MG63 (cell line): Measurements from ENCODE around the gene PALMD. TPM values are rescaled to one million over a fixed set of nuclear protein-coding genes. Genes with fewer than 3 reads are reported as not detected.

Experiments used
- DNase-seq: peaks from one replicate; pipeline ENCODE4 v3.0.0-alpha.2; 2020
- H3K27me3 ChIP-seq: fragments of 250-450 bp; sonication (Bioruptor Pico); 2 replicates; pipeline ENCODE4 v1.5.1; 2020; ENCODE audit warnings: mild to moderate bottlenecking, moderate library complexity
- H3K36me3 ChIP-seq: fragments of 250-450 bp; sonication (Bioruptor Pico); 2 replicates; pipeline ENCODE4 v1.5.1; 2020; ENCODE audit warnings: mild to moderate bottlenecking, moderate library complexity
- H3K4me3 ChIP-seq: fragments of 250-450 bp; sonication (Bioruptor Pico); 2 replicates; pipeline ENCODE4 v1.5.1; 2020; ENCODE audit warnings: mild to moderate bottlenecking, moderate library complexity
- H3K9me3 ChIP-seq: fragments of 250-450 bp; sonication (Bioruptor Pico); 2 replicates; pipeline ENCODE4 v1.5.1; 2020; ENCODE audit warnings: mild to moderate bottlenecking, moderate library complexity
- total RNA-seq: library from RNA; depleted of rRNA; stranded (reverse); fragments of >200 nt; shearing (Covaris generic); gene quantifications from 2 replicates; pipeline ENCODE4 v1.2.3, GENCODE V29; 2014; ENCODE audit warnings: low replicate concordance

PALMD gene
- total RNA-seq, 1 experiment from 2014 or later: 2.5 TPM

DNA sequence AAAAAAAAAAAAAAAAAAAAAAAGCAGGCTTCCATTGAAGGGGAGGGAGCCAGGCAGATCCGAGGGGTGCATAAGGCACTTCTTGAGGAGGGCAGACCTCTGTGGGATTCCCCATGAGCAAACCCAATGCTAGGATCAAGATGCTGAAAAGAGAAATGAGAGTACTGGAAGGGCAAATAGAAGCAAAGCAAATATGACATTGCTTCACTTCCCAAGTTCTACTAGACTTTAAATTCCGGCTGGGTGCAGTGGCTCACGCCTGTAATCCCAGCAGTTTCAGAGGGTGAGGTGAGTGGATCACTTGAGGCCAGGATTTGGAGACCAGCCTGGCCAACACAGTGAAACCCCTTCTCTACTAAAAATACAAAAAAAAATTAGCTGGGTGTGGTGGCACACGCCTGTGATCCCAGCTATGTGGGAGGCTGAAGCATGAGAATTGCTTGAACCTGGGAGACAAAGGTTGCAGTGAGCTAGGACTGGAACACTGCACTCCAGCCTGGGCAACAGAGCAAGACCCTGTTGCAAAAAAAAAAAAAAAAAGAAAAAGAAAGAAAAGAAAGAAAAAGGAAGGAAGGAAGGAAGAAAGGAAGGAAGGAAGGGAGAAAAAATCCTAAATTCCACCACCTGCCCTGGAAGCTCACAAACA lies 23.1 kb upstream of the PALMD start:
- H3K4me3 ChIP-seq: no peak overlapping the region
- no peak for DNase-seq
- no peaks in the 10 kb centered on the region for H3K9me3 ChIP-seq
- H3K27me3 ChIP-seq: no peaks in the 10 kb centered on the region
- H3K36me3 ChIP-seq: no peaks in the 10 kb centered on the region

DNA sequence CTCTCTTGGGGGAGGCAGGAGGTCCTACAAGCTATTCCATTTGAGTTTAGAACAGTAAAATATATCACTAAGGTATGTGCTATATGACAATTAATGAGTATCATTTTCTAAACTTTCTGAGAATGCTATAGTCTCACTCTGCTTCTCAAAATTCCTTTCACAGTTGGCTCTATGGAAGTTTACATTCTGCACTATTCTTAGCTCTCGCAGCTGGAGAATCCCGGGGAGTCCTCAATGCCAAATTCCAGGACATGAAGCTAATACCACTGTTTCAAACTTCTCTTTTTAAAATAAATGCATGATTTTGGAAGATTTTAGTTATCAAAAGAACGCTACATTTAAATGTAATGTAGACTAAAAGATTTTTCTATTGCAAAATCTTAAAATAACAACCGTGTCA lies 22.4 kb upstream of the PALMD start:
- H3K9me3 ChIP-seq: no peaks in the 10 kb centered on the region
- H3K27me3 ChIP-seq: no peaks in the 10 kb centered on the region
- no peaks in the 10 kb centered on the region for H3K36me3 ChIP-seq
- no peak overlapping the region for H3K4me3 ChIP-seq
- no peak for DNase-seq

DNA sequence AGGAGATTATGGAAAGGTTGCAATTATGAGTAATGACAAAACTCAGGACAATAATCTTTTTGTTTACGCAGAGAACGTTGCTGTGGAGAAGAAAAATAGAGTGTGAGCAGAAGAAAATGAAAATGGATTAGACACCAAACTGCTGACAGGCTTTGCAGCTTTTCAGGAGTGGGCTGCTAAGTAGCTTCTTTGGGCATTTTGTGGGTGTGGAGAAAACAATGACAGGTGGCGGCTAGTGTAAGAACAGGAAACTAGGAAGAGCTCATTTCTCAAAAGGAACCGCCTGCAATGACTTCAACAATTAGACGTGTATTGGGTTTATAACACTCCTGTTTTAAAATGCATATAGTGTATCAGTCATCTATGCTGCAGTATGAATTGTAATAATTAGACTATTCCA lies 18.3 kb upstream of the PALMD start:
- Histone ChIP-seq H3K9me3 (no peaks in the 10 kb centered on the region), H3K36me3 (no peaks in the 10 kb centered on the region), H3K27me3 (no peaks in the 10 kb centered on the region), H3K4me3 (no peak overlapping the region)
- DNase-seq: no peak

DNA sequence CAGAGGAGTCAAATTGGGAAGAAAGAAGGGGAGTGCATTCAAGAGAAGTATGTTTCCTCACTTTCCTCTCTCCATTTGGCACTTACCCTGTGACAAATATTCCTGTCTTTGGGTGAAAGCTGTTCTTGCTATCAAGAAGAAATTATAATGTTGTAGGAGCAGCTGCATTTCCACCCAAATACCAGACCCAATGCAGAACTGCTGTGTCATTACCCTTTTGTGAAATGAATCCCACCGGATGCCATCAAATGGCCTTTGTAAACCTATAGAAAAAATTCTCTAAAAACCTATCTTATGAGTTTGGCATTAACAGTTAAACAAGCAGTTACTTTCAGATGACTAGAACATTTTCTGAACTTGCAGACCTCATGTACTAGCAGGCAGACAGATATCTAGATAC lies 16.7 kb upstream of the PALMD start:
- H3K27me3 ChIP-seq: no peaks in the 10 kb centered on the region
- no peak overlapping the region for H3K4me3 ChIP-seq
- no peaks in the 10 kb centered on the region for H3K36me3 ChIP-seq
- DNase-seq: no peak
- H3K9me3 ChIP-seq: no peaks in the 10 kb centered on the region

DNA sequence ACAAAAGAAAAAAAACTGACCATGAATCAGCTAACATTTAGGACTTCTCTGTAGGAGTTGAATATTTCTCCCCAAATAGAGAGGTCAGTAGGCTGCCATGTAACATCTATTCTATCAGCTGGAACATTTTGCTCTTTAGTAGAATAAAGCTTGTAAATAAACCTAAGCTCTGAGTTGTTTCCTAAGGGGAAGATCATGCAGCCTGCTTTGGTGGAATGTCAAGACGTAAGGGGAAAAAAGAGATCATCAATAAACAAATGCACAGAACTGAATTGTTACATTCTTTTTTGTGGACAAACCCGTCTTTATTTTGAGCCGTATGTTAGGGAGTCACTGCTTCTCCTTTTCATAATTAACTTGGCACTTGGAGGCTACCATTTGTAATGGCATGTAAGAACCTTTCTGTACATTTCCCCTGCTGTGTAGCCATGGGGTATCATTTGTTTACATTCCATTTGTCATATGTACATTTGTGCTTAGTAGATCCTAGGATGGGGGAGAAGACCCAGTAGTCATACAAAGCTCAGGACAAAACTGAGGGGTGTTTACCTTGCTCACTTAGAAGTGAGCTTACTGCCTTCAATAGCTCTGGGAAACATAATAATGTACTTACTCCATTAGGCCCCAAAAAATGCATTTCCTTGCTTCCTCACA lies 10.8 kb upstream of the PALMD start:
- DNase-seq: no peak
- Histone ChIP-seq H3K27me3 (no peaks in the 10 kb centered on the region), H3K36me3 (no peaks in the 10 kb centered on the region), H3K4me3 (no peak overlapping the region), H3K9me3 (no peaks in the 10 kb centered on the region)

DNA sequence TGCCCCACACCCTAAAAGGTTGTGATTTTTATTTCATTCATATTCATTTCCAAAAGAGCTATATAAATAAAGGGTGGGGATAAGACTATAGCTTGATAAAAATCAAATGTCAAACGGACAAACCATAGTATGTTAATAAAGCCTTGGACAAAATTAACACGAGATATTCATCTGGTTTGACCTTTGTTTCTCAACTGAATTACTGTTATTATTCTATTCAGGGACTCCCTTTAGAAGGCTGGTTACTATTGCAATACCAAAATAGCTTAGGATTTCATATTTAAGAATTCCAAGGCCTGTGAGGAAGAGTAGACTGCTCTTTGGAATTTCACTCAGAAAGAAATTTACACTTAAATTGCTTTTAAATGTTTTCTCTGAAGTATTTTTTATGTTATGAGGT lies 10.2 kb upstream of the PALMD start:
- Histone ChIP-seq H3K4me3 (no peak overlapping the region), H3K9me3 (no peaks in the 10 kb centered on the region), H3K27me3 (no peaks in the 10 kb centered on the region), H3K36me3 (no peaks in the 10 kb centered on the region)
- no peak for DNase-seq

DNA sequence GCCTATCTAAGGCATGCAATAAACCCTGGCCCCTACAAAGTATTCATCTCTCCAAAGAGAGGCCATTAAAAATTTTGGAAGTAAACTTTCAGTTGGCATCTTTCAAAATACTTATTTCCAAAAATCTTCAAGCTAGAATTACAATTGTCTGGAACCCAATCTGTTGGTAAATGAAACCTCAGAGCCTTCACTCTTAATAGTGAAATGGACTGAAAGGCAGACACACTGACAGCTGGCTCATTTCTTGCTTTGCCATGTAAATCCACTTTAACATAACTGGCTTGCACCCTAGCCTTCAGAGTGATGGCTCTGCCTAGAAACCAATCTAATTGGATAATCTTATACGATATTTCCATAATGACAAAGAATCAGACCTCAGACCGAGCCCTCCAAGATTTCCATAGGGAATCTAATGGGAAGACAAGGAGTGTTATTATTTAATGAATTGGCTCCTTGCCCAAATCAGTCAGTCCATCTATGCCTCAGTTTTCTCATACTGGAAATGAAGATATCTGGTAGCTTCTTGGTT lies 9.2 kb upstream of the PALMD start:
- no peaks in the 10 kb centered on the region for H3K9me3 ChIP-seq
- no peaks in the 10 kb centered on the region for H3K36me3 ChIP-seq
- DNase-seq: no peak
- H3K27me3 ChIP-seq: no peaks in the 10 kb centered on the region
- H3K4me3 ChIP-seq: no peak overlapping the region

DNA sequence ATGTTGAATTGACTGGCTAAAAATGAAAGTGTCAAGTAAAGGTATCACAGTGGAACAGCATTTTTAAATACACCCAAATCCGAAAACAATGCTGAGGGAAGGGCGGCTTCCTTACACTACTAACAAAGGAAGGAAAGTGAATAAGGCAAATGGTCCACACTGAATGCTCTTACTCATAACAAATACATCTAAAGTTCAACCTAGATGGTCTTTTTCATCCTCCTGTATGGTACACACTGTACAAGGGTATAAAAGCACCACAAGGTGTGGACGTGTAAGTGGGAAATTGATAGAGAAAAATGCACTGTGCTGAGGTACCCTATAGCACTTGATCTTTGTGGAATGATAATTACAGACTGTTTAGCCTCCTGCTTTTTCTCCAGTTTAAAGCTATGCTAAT lies 7.1 kb upstream of the PALMD start:
- no peaks in the 10 kb centered on the region for H3K9me3 ChIP-seq
- no peak for DNase-seq
- no peaks in the 10 kb centered on the region for H3K36me3 ChIP-seq
- H3K27me3 ChIP-seq: no peaks in the 10 kb centered on the region
- H3K4me3 ChIP-seq: no peak overlapping the region

DNA sequence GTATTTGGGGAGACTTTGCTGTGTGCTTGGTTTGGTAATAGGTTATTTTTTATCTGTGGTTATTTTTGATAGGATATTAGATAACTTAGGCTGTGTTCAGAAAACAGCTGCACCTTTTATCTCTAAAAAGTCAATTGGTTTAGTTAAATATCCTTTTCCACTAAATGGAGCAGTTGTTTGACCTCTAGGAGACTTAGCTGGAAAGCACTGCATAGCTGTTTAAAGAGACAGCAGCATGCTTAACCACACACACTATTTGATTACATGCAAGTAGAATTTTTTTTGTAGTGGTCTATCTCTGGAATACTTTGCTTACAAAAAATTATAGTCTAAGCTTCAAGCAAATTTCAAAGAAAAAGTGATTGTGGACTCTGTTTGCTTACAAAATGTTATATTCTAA lies 6.5 kb upstream of the PALMD start:
- Histone ChIP-seq H3K36me3 (no peaks in the 10 kb centered on the region), H3K9me3 (no peaks in the 10 kb centered on the region), H3K27me3 (no peaks in the 10 kb centered on the region), H3K4me3 (no peak overlapping the region)
- no peak for DNase-seq

DNA sequence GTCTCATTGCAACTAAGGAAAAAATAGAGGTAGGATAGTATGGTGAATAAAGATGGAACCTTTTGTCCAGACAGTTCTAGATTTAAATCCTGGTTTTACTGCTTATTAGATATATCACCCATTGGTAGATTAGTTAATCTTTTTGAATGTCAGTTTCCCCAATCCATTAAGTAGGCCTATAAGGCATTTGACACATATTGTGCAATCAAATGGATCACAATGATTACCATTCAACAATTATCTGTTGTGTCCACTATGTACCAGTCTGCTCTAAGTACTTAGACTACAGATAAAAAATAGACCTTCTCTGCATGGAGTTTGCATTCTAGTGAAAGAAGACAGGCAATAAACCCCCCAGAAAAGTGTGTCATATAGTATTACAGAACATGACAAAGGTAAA lies 6.0 kb upstream of the PALMD start:
- no peak overlapping the region for H3K4me3 ChIP-seq
- H3K9me3 ChIP-seq: no peaks in the 10 kb centered on the region
- DNase-seq: no peak
- H3K36me3 ChIP-seq: no peaks in the 10 kb centered on the region
- H3K27me3 ChIP-seq: no peaks in the 10 kb centered on the region

DNA sequence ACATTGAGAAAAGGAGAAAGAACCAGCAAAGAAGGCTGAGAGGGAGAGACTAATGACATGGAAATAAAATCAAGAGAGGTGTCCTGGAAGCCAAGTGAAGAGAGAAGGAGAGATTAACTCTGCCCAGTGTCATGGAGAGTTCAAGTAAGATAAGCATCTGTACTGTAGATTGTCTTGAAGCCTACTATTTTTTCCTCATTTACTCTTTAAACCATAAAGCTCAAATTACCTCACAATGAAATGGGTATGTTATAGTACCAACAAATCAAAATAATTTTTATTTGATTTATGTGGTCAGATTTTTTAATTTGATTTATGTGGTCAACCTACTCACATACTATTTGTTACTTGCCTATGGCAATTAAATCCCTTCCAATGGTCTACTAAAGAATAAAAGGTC lies 5.2 kb upstream of the PALMD start:
- Histone ChIP-seq H3K4me3 (no peak overlapping the region), H3K36me3 (no peaks in the 10 kb centered on the region), H3K9me3 (no peaks in the 10 kb centered on the region), H3K27me3 (no peaks in the 10 kb centered on the region)
- DNase-seq: no peak

DNA sequence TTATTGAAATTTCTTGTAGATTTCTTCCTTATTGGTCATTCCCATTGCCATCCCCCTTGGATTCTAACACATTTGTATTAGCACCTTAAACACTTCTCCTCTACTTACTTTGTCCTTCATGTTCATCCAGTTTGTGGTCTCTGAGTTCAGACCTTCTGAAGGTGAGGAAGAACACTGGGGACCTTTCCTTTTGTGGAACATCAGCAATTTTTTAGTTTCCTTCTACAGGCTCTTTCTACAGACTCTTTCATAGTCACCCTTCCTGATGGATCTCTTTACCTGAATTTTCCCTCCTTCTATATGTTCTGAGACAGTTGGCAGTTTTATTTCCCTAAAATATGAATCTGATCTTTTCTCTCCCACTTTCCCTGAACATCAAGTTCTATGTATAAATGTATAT lies 4.4 kb upstream of the PALMD start:
- DNase-seq: no peak
- no peak overlapping the region for H3K4me3 ChIP-seq
- no peaks in the 10 kb centered on the region for H3K9me3 ChIP-seq
- no peaks in the 10 kb centered on the region for H3K36me3 ChIP-seq
- no peaks in the 10 kb centered on the region for H3K27me3 ChIP-seq

DNA sequence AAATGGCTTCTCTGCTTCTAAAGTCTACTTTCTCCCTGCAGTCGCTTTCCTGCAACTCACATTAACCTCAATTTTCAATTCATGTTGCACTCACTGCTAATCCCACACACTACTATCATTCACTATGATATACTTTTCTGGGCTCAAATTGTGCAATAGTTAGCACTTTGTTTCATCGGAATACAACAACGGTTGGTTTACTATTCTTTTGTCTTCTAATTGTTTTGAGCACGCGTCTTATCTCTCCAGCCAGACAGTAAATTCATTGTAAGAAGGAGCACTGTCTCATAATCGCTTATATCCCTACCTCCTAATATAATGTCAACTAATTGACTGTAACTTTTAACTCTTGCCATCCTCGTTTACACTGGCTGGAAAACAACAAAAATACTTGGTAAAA lies 3.9 kb upstream of the PALMD start:
- Histone ChIP-seq H3K9me3 (no peaks in the 10 kb centered on the region), H3K27me3 (no peaks in the 10 kb centered on the region), H3K36me3 (no peaks in the 10 kb centered on the region), H3K4me3 (no peak overlapping the region)
- no peak for DNase-seq

DNA sequence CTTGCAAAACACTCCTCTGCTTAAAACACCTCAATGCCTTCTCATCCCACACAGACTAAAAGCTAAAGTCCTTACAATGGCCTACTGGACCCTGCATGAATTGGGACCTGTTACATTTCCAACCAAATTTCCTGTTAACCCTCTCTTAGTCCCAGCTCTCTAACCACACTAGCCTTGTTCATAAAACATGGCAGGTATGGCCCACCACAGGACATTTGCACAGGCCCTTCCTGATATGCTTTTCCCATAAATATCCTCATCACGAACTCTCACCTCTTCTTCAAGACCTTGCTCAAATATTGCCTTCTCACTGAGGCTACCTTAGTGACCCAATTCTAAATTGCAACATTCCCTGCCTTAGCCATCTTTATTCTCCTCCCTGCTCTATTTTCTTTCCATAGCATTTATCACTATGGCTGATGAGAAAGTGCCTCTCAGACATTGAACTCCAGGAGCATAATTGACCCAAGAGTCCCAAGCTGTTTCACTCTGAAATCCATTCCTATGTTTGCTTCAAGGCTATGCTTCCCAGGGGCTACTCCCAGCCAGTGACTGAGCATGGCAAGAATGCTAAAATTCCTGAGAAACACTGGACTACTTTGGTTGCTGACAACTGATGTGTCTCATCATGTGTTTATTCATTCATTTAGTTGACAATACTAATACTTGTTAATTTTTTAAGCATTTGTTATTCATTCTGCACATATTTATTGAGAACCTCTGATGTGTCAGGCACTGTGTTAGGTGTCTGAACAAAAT lies 2.7 kb upstream of the PALMD start:
- DNase-seq: no peak
- Histone ChIP-seq H3K36me3 (no peaks in the 10 kb centered on the region), H3K4me3 (no peak overlapping the region), H3K27me3 (no peaks in the 10 kb centered on the region), H3K9me3 (no peaks in the 10 kb centered on the region)

DNA sequence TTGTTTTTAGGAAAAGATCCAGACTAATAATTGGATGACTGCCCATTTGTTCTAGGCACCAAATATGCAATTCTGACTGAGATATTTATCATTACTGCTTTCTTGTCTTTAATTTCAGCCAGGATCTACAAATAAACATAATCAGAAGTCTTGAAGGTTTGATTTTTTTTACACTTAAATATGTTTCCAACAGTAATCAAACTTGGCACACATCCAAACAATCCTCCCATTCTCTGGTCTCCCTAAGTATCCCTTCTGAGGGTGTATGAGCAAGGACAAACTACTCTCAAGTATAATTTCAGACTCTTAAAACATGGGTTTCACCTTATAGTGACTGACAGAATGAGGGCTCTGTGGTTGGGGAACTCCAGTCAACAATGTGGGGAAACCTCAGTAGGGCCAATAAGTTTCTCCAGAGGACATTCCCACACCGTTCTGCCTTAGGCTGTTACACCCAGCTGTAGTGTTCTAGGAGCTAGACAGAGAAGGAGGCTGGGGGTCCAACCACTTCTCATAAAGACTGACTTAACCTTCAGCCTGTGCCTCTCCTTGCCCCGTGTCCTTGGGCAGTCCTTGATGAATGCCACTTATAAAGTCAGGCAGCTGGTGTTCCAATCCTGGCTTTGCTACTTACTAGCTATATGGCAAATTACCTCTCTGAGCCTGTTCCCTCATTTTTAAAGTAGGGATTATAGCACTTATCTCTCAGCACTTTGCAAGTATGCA lies 1.5 kb upstream of the PALMD start:
- H3K27me3 ChIP-seq: no peaks in the 10 kb centered on the region
- no peaks in the 10 kb centered on the region for H3K36me3 ChIP-seq
- DNase-seq: no peak
- no peak overlapping the region for H3K4me3 ChIP-seq
- no peaks in the 10 kb centered on the region for H3K9me3 ChIP-seq

DNA sequence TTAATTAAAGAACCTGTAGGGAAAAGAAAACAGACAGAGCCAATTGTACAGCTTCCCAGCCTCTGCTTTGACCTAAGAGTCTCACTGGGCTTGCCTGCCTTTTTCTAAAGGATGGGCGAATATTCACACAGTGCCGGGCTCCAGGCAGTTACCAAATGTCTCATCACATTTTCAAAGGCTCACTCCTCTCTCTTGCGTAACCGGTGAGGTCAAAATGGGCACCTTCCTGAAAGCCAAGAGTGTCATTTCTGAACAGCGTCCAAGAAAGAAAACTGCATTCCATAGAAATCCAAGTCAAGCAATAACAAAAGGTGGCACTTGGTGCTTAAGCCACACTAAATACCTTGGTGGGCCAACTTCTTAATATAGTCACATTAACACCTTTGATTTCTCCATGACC lies 710 bp upstream of the PALMD start:
- Histone ChIP-seq H3K9me3 (no peaks in the 10 kb centered on the region), H3K27me3 (no peaks in the 10 kb centered on the region), H3K36me3 (no peaks in the 10 kb centered on the region), H3K4me3 (no peak overlapping the region)
- peak; percentile 70 for DNase-seq

DNA sequence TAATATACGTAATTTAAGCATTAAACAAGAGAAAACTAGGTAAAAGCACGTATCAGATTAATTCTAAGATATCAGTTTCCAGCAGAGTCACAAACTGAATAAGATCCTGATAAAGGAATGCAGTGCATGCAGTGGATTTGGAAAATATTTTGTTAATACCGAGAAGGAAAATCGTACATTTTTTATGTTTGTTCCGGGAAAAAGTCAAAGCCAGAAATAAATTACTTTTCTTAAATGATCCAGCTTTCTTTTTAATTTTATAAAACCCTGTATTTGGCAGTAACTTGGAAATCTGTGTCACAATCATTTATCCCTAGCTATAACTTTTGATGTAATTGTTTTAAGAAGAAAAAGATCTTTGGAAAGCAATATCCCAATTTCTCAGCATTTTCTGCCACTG lies 955 bp downstream of the PALMD start:
- Histone ChIP-seq H3K9me3 (no peaks in the 10 kb centered on the region), H3K4me3 (peak overlapping the region; percentile 46), H3K36me3 (no peaks in the 10 kb centered on the region), H3K27me3 (no peaks in the 10 kb centered on the region)
- DNase-seq: no peak
